ENCODE measurements around the gene CKS1B.
"Not testable (repeated sequence)": the region's sequence is repeated elsewhere in the genome, so short reads cannot be mapped to it uniquely, and the experiment has no call there.

Gene CKS1B

DNA sequence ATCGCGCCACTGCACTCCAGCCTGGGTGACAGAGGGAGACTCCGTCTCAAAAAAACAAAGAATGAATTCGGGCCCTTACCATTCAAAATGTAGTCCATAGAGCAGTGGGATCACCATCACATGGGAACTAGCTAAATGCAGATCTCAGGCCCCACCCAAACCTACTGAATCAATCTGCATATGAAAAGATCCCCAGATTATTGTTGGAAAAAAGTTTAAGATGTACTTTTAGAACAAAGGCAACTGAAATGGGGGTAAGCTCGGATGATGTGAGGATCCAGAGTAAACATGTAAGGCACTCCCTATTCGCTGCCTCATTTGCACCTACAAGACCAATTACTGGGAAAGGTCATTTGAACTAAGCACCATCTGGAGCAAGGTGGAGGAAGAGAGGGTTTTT lies 7.9 kb downstream of the CKS1B start:
- H3K27ac ChIP-seq = peak overlapping the region; percentile 53
- DNase-seq (ENCODE audit: low read depth, low spot score) = no peak

DNA sequence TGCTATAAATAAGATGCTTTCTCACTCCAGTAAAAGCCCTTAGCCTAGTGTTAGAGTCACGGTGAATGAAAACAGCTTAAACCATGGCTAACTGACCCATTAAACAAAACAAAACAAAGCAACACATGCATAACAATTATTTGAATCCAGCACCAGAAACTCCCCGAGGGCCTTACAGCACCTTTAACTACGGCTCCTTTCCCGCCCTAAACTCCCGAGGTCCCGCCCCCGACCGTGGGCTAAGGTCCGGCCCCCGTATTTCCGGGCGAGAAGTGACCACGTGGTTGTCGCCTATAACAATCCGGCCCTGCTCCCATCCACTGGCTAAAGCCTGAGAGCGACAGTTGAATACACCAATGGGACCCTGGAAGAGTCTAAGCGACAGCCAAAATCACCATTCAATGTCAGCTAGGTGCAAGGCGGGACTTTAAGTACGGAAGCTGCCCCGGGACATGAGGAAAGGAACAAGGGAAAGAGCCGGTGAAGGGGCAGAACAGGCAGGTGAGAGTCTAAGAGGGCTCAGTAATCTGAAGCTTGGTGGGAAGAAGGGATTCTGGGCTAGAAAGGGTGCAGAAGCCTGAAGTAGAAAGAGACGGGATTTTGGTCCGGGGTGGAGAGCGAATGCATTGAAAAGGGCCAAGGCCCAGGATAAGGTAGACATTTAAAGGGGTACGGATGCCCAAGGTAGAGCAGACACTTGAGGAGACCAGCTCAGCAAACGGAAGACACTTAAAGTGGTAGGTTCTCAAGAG lies 8.6 kb downstream of the CKS1B start, which contains the start of gene FLAD1:
Gene FLAD1, plus strand, starts transcription at position 448 of the 752 bp plus-strand sequence. CDS start 351 bp downstream, outside the sequence.
- peak within 1 kb of the TSS; percentile 53 for H3K27ac ChIP-seq
- DNase-seq (ENCODE audit: low read depth, low spot score) = peak; percentile 99

DNA sequence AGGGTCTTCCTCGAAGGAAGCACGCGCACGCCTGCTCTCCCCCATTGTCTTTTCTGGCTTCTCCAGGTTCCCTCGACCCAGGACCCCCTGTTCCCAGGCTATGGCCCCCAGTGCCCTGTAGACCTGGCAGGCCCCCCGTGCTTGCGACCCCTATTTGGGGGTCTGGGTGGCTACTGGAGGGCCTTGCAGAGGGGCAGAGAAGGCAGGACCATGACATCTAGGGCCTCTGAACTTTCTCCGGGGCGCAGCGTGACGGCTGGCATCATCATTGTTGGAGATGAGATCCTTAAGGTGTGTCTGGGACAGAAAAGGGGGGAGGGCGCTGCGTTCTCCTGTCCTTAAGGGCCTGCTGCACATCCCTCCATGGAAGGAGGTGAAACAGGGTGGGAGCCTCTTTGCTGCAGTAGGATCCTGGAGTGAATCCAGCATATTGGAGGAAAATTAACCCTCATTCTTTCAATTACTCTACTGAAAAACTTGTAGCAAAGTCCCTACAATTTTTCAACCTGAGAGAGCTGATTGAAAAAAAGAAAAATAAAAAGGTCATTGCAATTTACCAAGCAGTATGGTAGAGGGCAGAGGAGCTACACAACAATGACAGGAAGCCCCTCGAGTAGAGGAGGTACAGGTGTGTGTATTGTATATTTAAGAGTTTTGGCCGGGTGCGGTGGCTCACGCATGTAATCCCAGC lies 9.4 kb downstream of the CKS1B start:
- peak overlapping the region; percentile 53 for H3K27ac ChIP-seq
- DNase-seq (ENCODE audit: low read depth, low spot score) = no peak

DNA sequence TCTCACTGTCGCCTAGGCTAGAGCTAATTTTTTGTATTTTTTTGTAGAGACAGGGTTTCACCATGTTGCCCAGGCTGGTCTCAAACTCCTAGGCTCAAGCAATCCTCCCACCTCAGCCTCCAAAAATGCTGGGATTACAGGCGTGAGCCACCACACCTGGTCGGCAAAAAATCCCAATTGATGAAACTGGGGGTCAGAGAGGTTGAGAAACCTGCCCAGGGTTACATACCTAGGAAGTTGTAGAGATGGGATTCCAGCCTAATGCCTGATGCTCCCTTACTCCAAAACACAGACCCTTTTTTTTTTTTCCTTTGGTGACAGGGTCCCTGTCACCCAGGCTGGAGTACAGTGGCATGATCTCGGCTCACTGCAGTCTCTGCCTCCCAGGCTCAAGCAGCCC lies 12.3 kb downstream of the CKS1B start:
- not testable (repeated sequence) for DNase-seq (ENCODE audit: low read depth, low spot score); H3K27ac ChIP-seq

DNA sequence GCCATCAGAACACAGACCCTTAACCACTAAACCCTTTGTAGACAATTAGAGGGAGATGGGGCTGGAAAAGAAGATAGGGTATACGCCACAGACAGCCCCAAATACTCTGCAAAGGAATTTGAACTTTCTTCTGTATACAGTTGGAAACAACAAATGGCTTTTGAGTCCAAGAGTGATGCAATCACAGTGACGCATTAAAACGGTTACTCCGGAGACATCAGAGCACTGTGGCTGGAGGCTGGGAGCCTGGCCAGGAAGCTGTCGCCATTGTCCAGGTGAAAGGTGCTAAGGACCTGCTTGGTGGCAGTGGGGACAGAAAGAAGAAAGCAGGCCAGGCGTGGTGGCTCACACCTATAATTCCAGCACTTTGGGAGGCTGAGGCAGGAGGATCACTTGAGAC lies 12.8 kb downstream of the CKS1B start:
- no peak overlapping the region for H3K27ac ChIP-seq
- no peak for DNase-seq (ENCODE audit: low read depth, low spot score)

DNA sequence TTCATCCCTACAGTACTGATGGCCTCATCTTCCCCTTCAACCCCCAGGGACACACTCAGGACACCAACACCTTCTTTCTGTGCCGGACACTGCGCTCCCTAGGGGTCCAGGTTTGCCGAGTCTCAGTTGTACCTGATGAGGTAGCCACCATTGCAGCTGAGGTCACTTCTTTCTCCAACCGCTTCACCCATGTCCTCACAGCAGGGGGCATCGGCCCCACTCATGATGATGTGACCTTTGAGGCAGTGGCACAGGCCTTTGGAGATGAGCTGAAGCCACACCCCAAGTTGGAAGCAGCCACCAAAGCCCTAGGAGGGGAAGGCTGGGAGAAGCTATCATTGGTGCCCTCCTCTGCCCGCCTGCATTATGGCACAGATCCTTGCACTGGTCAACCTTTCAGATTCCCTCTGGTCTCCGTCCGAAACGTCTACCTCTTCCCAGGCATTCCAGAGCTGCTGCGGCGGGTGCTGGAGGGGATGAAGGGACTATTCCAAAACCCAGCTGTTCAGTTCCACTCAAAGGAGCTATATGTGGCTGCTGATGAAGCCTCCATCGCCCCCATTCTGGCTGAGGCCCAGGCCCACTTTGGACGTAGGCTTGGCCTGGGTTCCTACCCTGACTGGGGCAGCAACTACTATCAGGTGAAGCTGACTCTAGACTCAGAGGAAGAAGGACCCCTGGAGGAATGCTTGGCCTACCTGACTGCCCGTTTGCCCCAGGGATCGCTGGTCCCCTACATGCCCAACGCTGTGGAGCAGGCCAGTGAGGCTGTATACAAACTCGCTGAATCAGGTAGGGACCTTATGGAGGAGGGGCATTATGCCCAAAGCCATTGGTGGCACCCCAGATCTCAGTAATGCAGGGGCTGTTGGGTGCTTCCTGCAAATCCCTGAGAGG lies 13.8 kb downstream of the CKS1B start:
- no peak for DNase-seq (ENCODE audit: low read depth, low spot score)

DNA sequence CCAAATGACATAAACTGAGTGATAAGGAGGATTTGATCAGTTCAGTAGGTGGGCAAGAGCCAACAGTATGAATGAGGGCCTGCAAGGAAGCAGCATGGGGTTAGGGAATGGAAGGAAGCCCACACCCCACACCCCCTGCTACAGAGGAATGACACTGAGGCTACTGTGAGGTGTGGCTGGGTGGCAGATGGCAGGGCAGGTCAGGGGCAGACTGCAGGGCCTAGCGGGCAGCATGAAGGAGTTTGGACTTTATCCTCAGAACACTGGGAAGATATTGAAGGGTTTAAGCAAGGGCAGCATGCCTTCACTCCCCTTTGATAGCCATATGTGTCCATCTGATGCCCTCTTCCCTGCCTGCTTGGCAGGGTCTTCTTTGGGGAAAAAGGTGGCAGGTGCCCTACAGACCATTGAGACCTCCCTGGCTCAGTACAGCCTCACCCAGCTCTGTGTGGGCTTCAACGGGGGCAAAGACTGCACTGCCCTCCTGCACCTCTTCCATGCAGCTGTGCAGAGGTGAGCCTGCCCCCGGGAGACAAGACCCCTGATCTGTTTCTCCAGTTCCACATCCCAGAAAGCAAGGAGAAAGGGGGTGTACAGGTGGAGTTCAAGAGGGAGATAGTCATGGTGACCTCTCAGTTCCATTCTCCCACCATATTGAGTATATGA lies 14.8 kb downstream of the CKS1B start:
- no peak for DNase-seq (ENCODE audit: low read depth, low spot score)
- H3K27ac ChIP-seq = no peak overlapping the region

More for the DNA sequence above, 13.8 kb downstream of the CKS1B start:
- H3K27ac ChIP-seq = no peak overlapping the region

DNA sequence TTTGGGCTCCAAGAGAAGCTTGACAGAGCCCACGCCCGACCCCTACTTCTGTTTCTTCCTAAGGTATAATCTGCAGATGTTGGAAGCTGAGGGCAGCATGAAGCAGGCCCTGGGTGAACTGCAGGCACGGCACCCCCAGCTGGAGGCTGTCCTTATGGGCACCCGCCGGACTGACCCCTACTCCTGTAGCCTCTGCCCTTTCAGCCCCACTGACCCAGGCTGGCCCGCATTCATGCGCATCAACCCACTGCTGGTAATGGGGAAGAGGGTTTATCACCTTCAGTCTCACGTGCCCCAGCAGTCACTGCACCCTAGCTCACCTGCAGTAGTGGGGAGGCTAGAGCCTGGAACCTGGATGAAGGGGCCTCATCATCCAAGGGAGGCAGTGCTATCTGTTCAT lies 15.8 kb downstream of the CKS1B start:
- H3K27ac ChIP-seq = no peak overlapping the region
- no peak for DNase-seq (ENCODE audit: low read depth, low spot score)

DNA sequence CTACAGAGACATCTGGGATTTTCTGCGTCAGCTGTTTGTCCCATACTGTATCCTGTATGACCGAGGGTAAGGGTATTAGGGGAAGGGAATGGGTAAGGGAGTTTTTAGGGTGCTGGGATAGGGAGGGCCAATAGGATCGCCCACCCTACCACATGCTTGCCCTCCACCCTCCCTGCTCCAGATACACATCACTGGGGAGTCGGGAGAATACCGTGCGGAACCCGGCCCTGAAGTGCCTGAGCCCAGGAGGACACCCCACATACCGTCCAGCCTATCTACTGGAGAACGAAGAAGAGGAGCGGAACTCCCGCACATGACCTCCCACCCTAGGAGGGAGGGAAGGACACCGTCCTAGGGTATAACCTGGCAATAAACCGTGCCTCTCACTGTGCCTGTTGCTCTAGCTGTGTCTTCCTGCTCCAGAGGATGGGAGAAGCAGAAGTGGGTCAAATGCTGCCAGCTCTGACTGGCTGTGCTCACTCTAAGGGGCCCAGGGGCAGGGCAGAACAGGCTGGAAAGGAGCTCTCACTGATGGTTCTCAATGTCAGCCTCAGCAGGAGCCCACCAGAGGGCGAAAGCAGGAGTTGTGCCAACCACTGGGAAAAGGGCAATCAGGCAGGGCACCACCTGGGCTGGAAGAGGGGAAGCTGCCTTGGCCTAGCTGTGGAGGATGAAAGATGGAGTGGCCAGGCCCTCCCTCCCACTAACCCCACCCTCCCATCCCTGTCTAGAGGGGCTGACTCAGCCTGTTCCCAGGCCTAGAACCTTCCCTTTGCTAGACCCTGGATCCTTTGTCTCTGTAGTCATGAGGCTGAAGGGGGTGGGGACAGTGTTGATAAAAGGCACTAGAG lies 18.5 kb downstream of the CKS1B start:
- no peak overlapping the region for H3K27ac ChIP-seq
- no peak for DNase-seq (ENCODE audit: low read depth, low spot score)

DNA sequence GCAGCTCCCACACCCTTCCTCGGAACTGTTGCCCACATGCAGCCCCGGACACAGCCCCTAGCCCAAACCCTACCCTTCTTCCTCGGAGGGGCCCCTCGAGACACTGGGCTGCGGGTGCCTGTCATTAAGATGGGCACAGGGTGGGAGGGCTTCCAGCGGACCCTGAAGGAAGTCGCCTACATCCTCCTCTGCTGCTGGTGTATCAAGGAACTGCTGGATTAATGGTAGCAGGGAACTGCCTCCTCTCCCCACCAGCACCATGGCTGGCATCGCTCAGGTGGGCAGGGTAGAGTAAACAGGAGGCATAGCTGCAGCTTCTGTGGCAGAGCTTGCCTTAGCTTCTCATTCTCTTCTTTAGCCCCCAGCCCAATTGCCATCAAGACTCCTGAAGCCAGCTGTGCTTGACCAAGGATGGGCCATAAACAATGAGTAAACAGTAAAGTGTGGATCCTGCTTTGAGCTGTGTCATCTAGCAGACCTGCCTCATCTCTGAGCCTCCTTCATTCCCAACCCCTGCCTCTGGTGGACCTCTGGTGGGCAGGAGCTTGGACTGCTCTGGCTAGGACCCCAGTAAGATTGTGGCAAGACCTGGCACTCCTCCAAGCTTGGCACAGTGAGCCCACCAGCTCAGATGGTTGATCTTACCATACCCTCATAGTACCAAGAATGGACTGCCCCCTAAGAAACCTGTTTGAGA lies 19.2 kb downstream of the CKS1B start, which contains the start of gene LENEP:
Gene LENEP, plus strand, starts transcription at position 15 of the 697 bp plus-strand sequence. Its CDS starts 22 bp downstream, at position 37.
- H3K27ac ChIP-seq = no peak within 1 kb of the TSS
- DNase-seq (ENCODE audit: low read depth, low spot score) = no peak

DNA sequence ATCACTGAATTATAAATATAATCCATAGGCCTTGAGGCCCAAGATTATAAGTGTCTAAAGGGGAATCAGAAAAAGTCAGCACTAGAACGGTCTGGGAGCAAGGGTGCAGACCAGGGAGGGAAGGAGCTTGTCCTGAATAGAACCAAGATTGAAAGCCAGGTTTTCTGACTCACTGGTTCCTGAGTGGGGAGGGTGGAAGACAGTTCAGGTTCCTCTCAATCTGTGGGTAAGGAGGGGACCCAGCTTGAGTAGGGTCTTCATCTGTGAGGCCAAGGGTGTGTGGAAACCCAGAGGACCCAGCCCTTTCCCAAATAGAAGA lies 19.7 kb downstream of the CKS1B start:
- no peak for DNase-seq (ENCODE audit: low read depth, low spot score)
- H3K27ac ChIP-seq = no peak overlapping the region

DNA sequence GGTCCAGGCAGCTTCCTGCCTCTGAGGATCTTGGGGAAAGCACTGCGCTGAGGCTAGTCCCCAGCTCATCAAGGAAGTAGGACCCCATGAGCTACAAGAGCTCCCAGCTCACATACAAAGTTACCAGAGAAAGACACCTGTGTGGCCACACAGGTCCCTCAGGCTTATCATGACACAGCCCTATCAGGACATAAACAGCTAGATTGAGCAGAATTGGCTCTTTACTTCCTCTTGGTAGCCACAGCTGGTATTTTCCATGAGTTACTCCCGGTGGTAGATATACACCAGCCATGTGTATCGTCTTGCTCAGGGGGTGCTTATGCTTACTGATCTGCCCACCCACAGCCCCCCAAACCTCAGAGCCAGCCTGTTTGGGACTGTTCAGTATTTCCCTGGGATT lies 20.1 kb downstream of the CKS1B start:
- no peak for DNase-seq (ENCODE audit: low read depth, low spot score)
- no peak overlapping the region for H3K27ac ChIP-seq

DNA sequence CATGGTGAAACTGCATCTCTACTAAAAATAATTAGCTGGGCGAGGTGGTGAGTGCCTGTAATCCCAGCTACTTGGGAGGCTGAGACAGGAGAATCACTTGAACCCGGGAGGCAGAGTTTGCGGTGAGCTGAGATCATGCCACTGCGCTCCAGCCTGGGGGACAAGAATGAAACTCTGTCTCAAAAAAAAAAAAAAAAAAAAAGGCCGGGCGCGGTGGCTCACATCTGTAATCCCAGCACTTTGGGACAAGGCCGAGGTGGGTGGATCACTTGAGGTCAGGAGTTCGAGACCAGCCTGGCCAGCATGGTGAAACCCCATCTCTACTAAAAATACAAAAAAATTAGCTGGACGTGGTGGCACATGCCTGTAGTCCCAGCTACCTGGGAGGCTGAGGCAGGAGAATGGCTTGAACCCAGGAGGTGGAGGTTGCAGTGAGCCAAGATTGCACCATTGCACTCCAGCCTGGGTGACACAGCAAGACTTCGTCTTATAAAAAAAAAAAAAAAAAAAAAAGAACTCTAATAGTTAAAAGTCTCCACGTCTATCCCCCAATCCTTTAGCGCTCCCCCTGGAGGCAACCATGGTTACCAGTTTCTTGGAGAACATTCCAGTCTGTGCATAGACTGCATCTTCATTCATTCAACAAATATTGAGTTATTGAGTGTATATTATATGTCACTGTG lies 21.0 kb downstream of the CKS1B start:
- H3K27ac ChIP-seq; DNase-seq (ENCODE audit: low read depth, low spot score): not testable (repeated sequence)

DNA sequence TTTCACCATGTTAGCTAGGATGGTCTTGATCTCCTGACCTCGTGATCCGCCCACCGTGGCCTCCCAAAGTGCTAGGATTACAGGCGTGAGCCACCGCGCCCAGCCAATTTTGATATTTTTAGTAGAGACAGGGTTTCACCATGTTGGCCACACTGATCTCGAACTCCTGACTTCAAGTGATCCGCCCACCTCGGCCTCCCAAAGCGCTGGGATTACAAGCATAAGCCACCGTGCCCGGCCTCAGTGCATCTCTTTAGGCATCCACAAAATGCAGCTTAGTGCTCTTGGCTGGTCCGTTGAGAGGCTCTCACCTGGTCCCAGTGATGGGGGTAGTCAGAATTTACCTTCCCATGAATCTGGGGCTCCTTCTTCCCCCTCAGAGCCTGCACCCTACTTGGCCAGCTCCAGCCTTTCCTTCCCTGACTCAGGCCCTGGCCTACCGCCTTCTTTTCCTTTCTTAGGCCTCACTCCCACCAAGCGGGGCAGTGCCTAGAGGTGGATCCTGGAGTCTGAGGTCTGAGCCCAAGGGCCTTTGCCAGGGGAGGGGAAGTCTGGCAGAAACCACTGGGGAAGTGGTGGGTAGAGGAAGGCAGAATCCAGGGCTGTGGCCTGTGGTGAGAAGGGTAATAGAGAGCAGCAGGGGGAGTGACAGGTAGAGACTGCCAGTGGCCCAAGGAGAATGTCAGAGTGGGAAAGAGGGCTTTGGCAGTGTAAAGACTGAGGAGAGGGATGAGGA lies 22.7 kb downstream of the CKS1B start:
- H3K27ac ChIP-seq = no peak overlapping the region
- no peak for DNase-seq (ENCODE audit: low read depth, low spot score)

DNA sequence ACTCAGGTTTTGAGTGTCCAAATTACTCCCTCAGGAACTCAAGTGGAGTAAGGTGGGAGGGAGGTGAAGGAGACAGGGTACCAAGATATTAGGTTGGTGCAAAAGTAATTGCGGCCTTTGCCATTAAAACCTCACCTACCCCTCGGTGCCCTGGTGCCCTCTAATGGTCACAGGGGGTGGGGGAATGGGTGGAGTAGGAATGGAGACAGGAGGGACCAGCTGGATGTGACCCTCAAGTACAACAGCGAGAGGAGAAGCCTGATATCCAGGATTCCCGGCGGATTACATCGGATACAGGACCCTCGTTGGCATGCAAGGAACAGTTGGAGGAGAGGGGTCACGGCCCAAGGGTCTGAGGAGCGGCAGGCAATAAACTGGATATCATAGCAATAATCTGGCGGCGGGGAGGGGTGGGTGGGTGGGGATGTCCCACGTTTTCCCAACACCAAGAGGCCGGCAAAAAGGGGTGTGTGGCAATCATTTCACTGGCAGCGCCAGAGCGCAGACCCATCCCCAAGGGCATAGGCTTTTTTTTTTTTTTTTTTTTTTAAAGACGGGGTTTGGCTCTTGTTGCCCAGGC lies 23.8 kb downstream of the CKS1B start:
- DNase-seq (ENCODE audit: low read depth, low spot score) = no peak

DNA sequence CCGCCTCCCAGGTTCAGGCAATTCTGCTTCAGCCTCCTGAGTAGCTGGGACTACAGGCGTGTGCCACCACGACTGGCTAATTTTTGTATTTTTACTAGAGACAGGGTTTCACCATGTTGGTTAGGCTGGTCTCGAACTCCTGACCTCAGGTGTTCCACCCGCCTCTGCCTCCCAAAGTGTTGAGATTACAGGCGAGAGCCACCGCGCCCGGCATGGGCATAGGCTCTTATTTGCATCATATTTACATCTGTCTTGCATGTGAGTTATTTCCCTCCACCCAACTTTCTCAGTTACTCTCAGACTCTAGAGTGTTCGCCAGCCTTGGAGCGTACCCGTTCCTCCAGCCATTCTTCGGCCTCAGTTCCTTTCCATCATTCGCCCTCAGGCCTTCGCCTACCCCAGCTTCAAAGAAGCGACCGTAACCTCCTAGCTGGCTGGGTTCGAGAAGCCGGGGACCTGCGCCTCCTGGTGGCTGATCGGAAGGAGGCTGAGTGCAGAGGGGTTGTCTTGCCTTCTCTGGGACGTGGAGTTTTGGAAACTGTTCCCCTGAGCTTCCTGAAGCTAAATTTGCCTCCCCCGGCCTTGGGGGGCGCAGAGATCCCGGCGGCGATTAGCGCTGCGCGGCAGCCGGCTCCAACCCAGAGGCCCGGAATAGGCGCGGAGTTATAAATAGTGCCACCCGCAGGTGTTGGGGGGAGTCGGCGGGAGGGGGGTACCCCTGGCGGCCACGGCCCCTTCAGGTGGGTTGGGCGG lies 24.5 kb downstream of the CKS1B start:
- DNase-seq (ENCODE audit: low read depth, low spot score) = no peak
- H3K27ac ChIP-seq = peak overlapping the region; percentile 98

More for the DNA sequence above, 23.8 kb downstream of the CKS1B start:
- no peak overlapping the region for H3K27ac ChIP-seq
